HG02678 (cell line): ENCODE results near the gene PDE4D.
"Not testable (repeated sequence)": the region's sequence is repeated elsewhere in the genome, so short reads cannot be mapped to it uniquely, and the experiment has no call there.

Source experiments
- ATAC-seq: cut with Tn5 transposase; IDR thresholded peaks from one replicate; pipeline ENCODE4 v1.9.1; 2021; ENCODE audit warnings: mild to moderate bottlenecking, moderate library complexity; ENCODE audit not compliant: unreplicated experiment

Gene PDE4D

GRCh38 chr5:59587489-59588337 is 305.8 kb downstream of the PDE4D start:
- ATAC-seq: no peak

GRCh38 chr5:59586841-59587240 is 306.7 kb downstream of the PDE4D start:
- ATAC-seq: no peak

- ATAC-seq: no peak
Observed at GRCh38 chr5:59584858-59585846, 308.4 kb downstream of the PDE4D start.

- ATAC-seq: no peak
Observed at GRCh38 chr5:59583810-59584562, 309.5 kb downstream of the PDE4D start.

GRCh38 chr5:59583151-59583809 is 310.2 kb downstream of the PDE4D start:
- ATAC-seq: no peak

- ATAC-seq: no peak
Observed at GRCh38 chr5:59582746-59583145, 310.8 kb downstream of the PDE4D start.

GRCh38 chr5:59579824-59580167 is 313.7 kb downstream of the PDE4D start:
- ATAC-seq: no peak

- no peak for ATAC-seq
Observed at GRCh38 chr5:59579101-59579823, 314.3 kb downstream of the PDE4D start.

- ATAC-seq: no peak
Observed at GRCh38 chr5:59577485-59577884, 316.0 kb downstream of the PDE4D start.

GRCh38 chr5:59575648-59576445 is 317.7 kb downstream of the PDE4D start:
- no peak for ATAC-seq

GRCh38 chr5:59573509-59573908 is 320.0 kb downstream of the PDE4D start:
- not testable (repeated sequence) for ATAC-seq

- ATAC-seq: no peak
Observed at GRCh38 chr5:59571067-59571466, 322.5 kb downstream of the PDE4D start.

GRCh38 chr5:59569608-59570334 is 323.8 kb downstream of the PDE4D start:
- no peak for ATAC-seq

GRCh38 chr5:59569158-59569557 is 324.4 kb downstream of the PDE4D start:
- ATAC-seq: no peak

- ATAC-seq: no peak
Observed at GRCh38 chr5:59568161-59568560, 325.4 kb downstream of the PDE4D start.

- ATAC-seq: no peak
Observed at GRCh38 chr5:59565551-59565950, 328.0 kb downstream of the PDE4D start.

- no peak for ATAC-seq
Observed at GRCh38 chr5:59564895-59565294, 328.6 kb downstream of the PDE4D start.

- peak; percentile 91 for ATAC-seq
Observed at GRCh38 chr5:59562756-59563389, 330.7 kb downstream of the PDE4D start.
